ENCODE data around the gene ORAI2. TPM values are rescaled to one million over a fixed set of nuclear protein-coding genes. Genes with fewer than 3 reads are reported as not detected.

The ORAI2 gene
- total and polyA plus RNA-seq, 2 of the 8 experiments (the other 6 are each of a cell fraction or from before 2014, with no cell fraction given), result 20.7 to 35.2 TPM

DNA sequence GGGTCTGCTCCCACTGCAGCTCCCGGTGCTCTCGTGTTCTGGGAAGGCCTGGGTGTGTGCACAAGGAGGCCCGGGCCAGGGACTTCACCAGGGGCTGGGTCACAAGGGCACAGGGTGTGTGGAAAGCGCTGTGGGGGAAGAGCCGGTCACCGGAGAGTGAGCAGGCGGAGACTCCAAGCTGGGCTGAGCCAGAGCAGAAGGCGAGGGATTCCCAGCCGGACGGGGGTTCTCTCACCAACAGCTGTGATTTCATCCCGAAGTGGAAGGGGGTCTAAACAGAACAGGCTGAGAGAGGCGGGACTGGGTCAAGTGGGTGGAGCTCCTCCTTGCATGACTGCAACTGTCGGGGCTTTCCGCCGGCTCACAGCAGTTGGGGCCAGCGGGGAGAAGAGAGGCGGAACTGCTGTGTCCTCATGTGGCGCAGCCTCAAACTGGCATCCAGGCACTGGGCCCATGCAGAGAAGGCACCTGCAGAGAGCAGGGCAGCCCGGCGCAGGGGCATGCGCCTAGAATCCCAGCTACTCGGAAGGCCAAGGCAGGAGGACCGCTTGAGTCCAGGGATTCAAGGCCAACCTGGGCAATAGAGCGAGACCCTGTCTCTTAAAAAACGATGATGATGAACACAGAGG, 7.6 kb upstream of the ORAI2 start:
- no peak overlapping the region; a peak in 1 of 4 replicates for H3K4me2 ChIP-seq (ENCODE audit: insufficient read depth in 1 of 2, low read depth in 2 of 2, low read length in 2 of 2)
- no peak overlapping the region for H3K4me3 ChIP-seq (ENCODE audit: extremely low read depth in 1 of 4, insufficient read depth in 2 of 4, low read depth in 3 of 4, low read length in 4 of 4)
- H2BK20ac ChIP-seq (ENCODE audit: low read length), result no peak overlapping the region
- H3K27ac ChIP-seq (ENCODE audit: low read depth, low read length), result no peak overlapping the region
- ChIA-PET POLR2A (ENCODE audit: partially characterized antibody) (interaction anchor here (1.1 to 9.5 kb wide), 5 partner anchors 8 to 45 kb away, joined by 3 to 49 read pairs (median 6); partner anchors contain the start of gene ORAI2), CTCF (ENCODE audit: partially characterized antibody) (interaction anchor here (0.8 to 1.2 kb wide), 3 partner anchors 13 to 26 kb away, joined by 3 to 5 read pairs (median 4); no protein-coding TSS in a partner anchor)
- DNase-seq (ENCODE audit: low read depth in 1 of 2, low spot score in 2 of 2) (no peak), FAIRE-seq (no peak)
- no peak overlapping the region for H3K18ac ChIP-seq (ENCODE audit: extremely low read depth, low read length)
- H2BK15ac ChIP-seq (ENCODE audit: low read length), result no peak overlapping the region
- no peaks in the 10 kb centered on the region for H3K27me3 ChIP-seq (replicated peaks in 1 of 4; ENCODE audit: control insufficient read depth in 3 of 4, extremely low read depth in 1 of 4, insufficient read depth in 3 of 4, low read length in 3 of 4)
- no peak overlapping the region for H2BK12ac ChIP-seq (ENCODE audit: low read depth, low read length)
- no peak overlapping the region for H3K14ac ChIP-seq (ENCODE audit: insufficient read length)
- H4K20me1 ChIP-seq (replicated peaks in 1 of 2; ENCODE audit: control insufficient read depth in 1 of 2, insufficient read depth in 2 of 2, low read length in 2 of 2), result peaks cover 3 to 4% of the 10 kb centered on the region in 2 experiments
- H3K79me2 ChIP-seq (ENCODE audit: control insufficient read depth in 1 of 2, insufficient read depth in 2 of 2, low read length in 2 of 2), result no peaks in the 10 kb centered on the region
- no peak overlapping the region for H3K23ac ChIP-seq (ENCODE audit: insufficient read length)
- TF ChIP-seq CHD2 (IDR thresholded peaks at IDR 0.05; ENCODE audit: low read length), result no peak
- TF ChIP-seq KDM1A (IDR thresholded peaks at IDR 0.05; ENCODE audit: borderline replicate concordance, low read length), result no peak
- TF ChIP-seq, protein P1, sequence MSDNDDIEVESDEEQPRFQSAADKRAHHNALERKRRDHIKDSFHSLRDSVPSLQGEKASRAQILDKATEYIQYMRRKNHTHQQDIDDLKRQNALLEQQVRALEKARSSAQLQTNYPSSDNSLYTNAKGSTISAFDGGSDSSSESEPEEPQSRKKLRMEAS (IDR thresholded peaks at IDR 0.05), result no peak
- TF ChIP-seq SIRT6 (IDR thresholded peaks at IDR 0.05; ENCODE audit: low read length), result no peak
- no peak for TF ChIP-seq POU5F1 (IDR thresholded peaks at IDR 0.05; ENCODE audit: low read depth, low read length)
- no peak for TF ChIP-seq EGR1 (IDR thresholded peaks at IDR 0.05; ENCODE audit: borderline replicate concordance, low read depth, low read length)
- no peak for TF ChIP-seq YY1 (IDR thresholded peaks at IDR 0.05; ENCODE audit: low read depth, low read length)
- 86% methylated on average over 23 of the region's 25 CpGs; no CpG with 5 or more reads in 1 of the 2 experiments for whole genome bisulfite sequencing, 2 experiments (ENCODE audit: extremely low coverage in 1 of 2, insufficient coverage in 1 of 2, insufficient read length in 1 of 2, insufficient replicate concordance in 2 of 2, low coverage in 1 of 2, low lambda C conversion rate in 2 of 2, missing lambda C conversion rate in 1 of 2)
- H4K91ac ChIP-seq (replicated peaks; ENCODE audit: insufficient read length, low read length), result no peak overlapping the region
- H2BK120ac ChIP-seq (replicated peaks; ENCODE audit: low read depth, low read length), result no peak overlapping the region
- H3K4me1 ChIP-seq (replicated peaks in 1 of 4; ENCODE audit: control insufficient read depth in 3 of 4, insufficient read depth in 4 of 4, low read length in 3 of 4), result peaks cover 0 to 14% (median 1%) of the 10 kb centered on the region in 4 experiments; a peak in 2 of 7 replicates
- peaks cover 1 to 13% (median 7%) of the 10 kb centered on the region in 4 experiments; a peak in 6 of 8 replicates for H3K36me3 ChIP-seq (ENCODE audit: control insufficient read depth in 2 of 4, insufficient read depth in 4 of 4, low read length in 3 of 4)
- no peak overlapping the region for H2AFZ ChIP-seq (ENCODE audit: low read length)
- no peak overlapping the region for H4K5ac ChIP-seq (ENCODE audit: insufficient read length, low read depth, low read length)
- no peak overlapping the region for H2AK5ac ChIP-seq (ENCODE audit: low read depth, low read length)
- no peaks in the 10 kb centered on the region for H3K23me2 ChIP-seq (ENCODE audit: low read depth, low read length)
- no peak overlapping the region for H3K56ac ChIP-seq (replicated peaks; ENCODE audit: insufficient read length, low read depth, low read length)
- H4K8ac ChIP-seq (ENCODE audit: extremely low read depth, insufficient read depth, low read length), result no peak overlapping the region; the same call in 1 of the 2 replicates
- no peaks in the 10 kb centered on the region; the same call in 1 of the 2 replicates for H3K79me1 ChIP-seq (ENCODE audit: low read depth, low read length)
- no peaks in the 10 kb centered on the region for H3K9me3 ChIP-seq (ENCODE audit: insufficient read depth in 2 of 2, low read depth in 1 of 2, low read length in 1 of 2)
- H3K4ac ChIP-seq (replicated peaks; ENCODE audit: insufficient read length, low read depth, low read length), result no peak overlapping the region
- H2BK5ac ChIP-seq (ENCODE audit: low read depth, low read length), result peak overlapping the region; percentile 60; the same call in 1 of the 2 replicates
- H3K9ac ChIP-seq (replicated peaks in 1 of 4; ENCODE audit: extremely low read depth in 1 of 4, low read depth in 3 of 4, low read length in 3 of 4), result no peak overlapping the region
